MM.1S (cell line): ENCODE results near the gene SCN10A.

Experiments used
- EZH2 ChIP-seq: fragments of 300-600 bp; sonication (generic); optimal IDR thresholded peaks from 2 replicates; pipeline ENCODE3; 2017; ENCODE audit warnings: low read depth, mild to moderate bottlenecking, antibody characterized with exemption, low read length, mixed read lengths
- TF ChIP-seq, protein P1 (sequence below): fragments of 300-600 bp; sonication (generic); IDR thresholded peaks from 2 replicates; pipeline ENCODE4 v1.5.1; 2016; ENCODE audit warnings: antibody characterized with exemption, low read length, mixed read lengths

DNA sequence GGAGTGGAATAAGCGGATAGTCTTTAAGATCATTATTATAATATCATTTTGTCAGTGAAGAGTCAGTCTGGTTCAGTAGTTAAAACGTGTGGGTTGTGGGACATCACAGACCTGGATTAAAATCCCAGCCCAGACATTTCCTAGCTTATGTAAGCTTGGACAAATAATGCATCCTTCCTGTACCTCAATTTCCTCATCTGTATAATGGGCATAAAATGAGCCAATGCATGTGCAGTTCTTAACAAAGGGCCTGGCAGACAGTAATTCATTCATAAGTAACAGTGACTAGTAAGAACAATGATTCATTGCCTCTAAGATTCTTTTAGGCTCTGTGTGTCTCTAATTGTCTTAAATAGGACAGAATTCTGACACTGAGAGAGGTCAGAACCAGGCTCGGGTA lies 76.1 kb downstream of the SCN10A start:
- TF ChIP-seq EZH2 = no peak
- TF ChIP-seq, protein P1, sequence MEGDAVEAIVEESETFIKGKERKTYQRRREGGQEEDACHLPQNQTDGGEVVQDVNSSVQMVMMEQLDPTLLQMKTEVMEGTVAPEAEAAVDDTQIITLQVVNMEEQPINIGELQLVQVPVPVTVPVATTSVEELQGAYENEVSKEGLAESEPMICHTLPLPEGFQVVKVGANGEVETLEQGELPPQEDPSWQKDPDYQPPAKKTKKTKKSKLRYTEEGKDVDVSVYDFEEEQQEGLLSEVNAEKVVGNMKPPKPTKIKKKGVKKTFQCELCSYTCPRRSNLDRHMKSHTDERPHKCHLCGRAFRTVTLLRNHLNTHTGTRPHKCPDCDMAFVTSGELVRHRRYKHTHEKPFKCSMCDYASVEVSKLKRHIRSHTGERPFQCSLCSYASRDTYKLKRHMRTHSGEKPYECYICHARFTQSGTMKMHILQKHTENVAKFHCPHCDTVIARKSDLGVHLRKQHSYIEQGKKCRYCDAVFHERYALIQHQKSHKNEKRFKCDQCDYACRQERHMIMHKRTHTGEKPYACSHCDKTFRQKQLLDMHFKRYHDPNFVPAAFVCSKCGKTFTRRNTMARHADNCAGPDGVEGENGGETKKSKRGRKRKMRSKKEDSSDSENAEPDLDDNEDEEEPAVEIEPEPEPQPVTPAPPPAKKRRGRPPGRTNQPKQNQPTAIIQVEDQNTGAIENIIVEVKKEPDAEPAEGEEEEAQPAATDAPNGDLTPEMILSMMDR = no peak
